ENCODE data around the gene ABHD16A. TPM values are rescaled to one million over a fixed set of nuclear protein-coding genes. Genes with fewer than 3 reads are reported as not detected.

ABHD16A gene
- 26.8 and 30.9 TPM in 2 replicates for total RNA-seq (2013; cell fraction: nucleolus; rRNA removed)
- 35.9 and 38.1 TPM in 2 replicates for total RNA-seq (2014; rRNA removed)
- total RNA-seq (2014; rRNA removed; fragmentation: Illumina TruSeq; extraction: Trizol) = 20.7 and 21.8 TPM in 2 replicates
- total RNA-seq (2021) = 33.7 and 35.6 TPM in 2 replicates
- 10.1 TPM for polyA plus RNA-seq (2011; ENCODE audit: low read depth)
- 26.1 and 32.1 TPM in 2 replicates for polyA plus RNA-seq (2011; rRNA removed)
- 37.6 and 44.3 TPM in 2 replicates for polyA plus RNA-seq (2011; cell fraction: cytosol; rRNA removed)
- polyA plus RNA-seq (2011; cell fraction: nucleus; rRNA removed) = 142 and 150 TPM in 2 replicates
- 22.0 and 24.2 TPM in 2 replicates for polyA plus RNA-seq (2012)
- 16.3 and 20.4 TPM in 2 replicates for polyA plus RNA-seq (2014; fragmentation: Illumina TruSeq; extraction: Trizol)
- 10 to 100 TPM in 1 of 2 experiments, 1 to 10 TPM in 1; 7.5 to 14.5 TPM for polyA plus RNA-seq (2014; fragmentation: Nextera tagmentation; extraction: Ambion mirVana)
- polyA plus RNA-seq (2014; rRNA removed) = 35.6 and 39.5 TPM in 2 replicates
- 10 to 100 TPM; 41.5 to 43.0 TPM for polyA plus RNA-seq (2016; fragmentation: Nextera tagmentation; extraction: Ambion mirVana)
- 40.4 and 51.1 TPM in 2 replicates for polyA minus RNA-seq (2011; rRNA and poly(A)+ RNA removed)
- polyA minus RNA-seq (2011; cell fraction: cytosol; rRNA and poly(A)+ RNA removed) = 11.7 and 16.0 TPM in 2 replicates
- polyA minus RNA-seq (2011; cell fraction: nucleus; rRNA and poly(A)+ RNA removed) = 30.1 and 41.5 TPM in 2 replicates
- percentile 82 among the genes with signal in this experiment for Bru-seq, nascent RNA
- BruChase-seq, experiment 1, labeled RNA remaining after a 6-hour chase = percentile 83 among the genes with signal in this experiment
- BruChase-seq, experiment 2, labeled RNA remaining after a 2-hour chase = percentile 80 among the genes with signal in this experiment
- long read RNA-seq, experiment 1, transcript ABHD16A-201 (20 exons, 2,103 nt) = major isoform, 41 of 47 reads
- long read RNA-seq, experiment 1, partial matches to known transcripts = 1 of 47 reads
- long read RNA-seq, experiment 1, other reads (novel, unspliced or antisense) = 4 of 47 reads
- long read RNA-seq, experiment 2, transcript ABHD16A-201 (20 exons, 2,103 nt) = major isoform, 53 of 69 reads
- long read RNA-seq, experiment 2, partial matches to known transcripts = 4 of 69 reads
- long read RNA-seq, experiment 2, other reads (novel, unspliced or antisense) = 6 of 69 reads

GRCh38 chr6:31702819-31703716 lies at the start of gene ABHD16A:
Gene ABHD16A (minus strand): TSS chr6:31703324. CDS start chr6:31703281, 43 bp downstream.
- H3K4me3 ChIP-seq = peak within 1 kb of the TSS; percentile 96
- CTCF ChIA-PET = interaction anchor here (0.5 to 1.6 kb wide), 11 partner anchors 9 to 220 kb away, joined by 3 to 10 read pairs (median 4); partner anchors contain the start of gene MSH5
- SMC1A ChIA-PET (ENCODE audit: uncharacterized antibody, unreplicated experiment) = interaction anchor here (0.6 to 3.1 kb wide), 9 partner anchors 26 to 162 kb away, joined by 3 to 18 read pairs (median 3); partner anchors contain the start of genes CLIC1, DDX39B, HSPA1B and LY6G5B
- peaks cover 9% of the 10 kb centered on the region; the same call in 1 of the 2 replicates for H3K4me1 ChIP-seq (ENCODE audit: control insufficient read depth, insufficient read depth, low read length)
- peak; percentile 95 for FAIRE-seq
- no peaks in the 10 kb centered on the region for H3K9me3 ChIP-seq (replicated peaks; ENCODE audit: control insufficient read depth, insufficient read depth, low read length)
- 1% methylated on average over 54 of the region's 54 CpGs for WGBS (ENCODE audit: insufficient coverage, insufficient replicate concordance, low lambda C conversion rate, missing lambda C conversion rate)
- H3K79me2 ChIP-seq (ENCODE audit: control insufficient read depth, insufficient read depth, low read length) = peaks cover 17% of the 10 kb centered on the region
- peak within 1 kb of the TSS; percentile 69 for H3K9ac ChIP-seq (ENCODE audit: control insufficient read depth, insufficient read depth, low read length)
- intact Hi-C loops (cut with micrococcal nuclease; ENCODE audit: unreplicated experiment) = loop anchor here (2.0 kb wide), 1 partner anchor 36 kb away; no protein-coding TSS in a partner anchor
- in situ Hi-C loops (cut with MboI) = no loop called here
- H3K27me3 ChIP-seq (replicated peaks in 1 of 2; ENCODE audit: control insufficient read depth in 2 of 2, insufficient read depth in 2 of 2, low read length in 1 of 2) = no peaks in the 10 kb centered on the region
- RAD21 ChIA-PET (ENCODE audit: unreplicated experiment) = interaction anchor here (0.7 to 1.7 kb wide), 11 partner anchors 28 to 162 kb away, joined by 3 to 8 read pairs (median 4); partner anchors contain the start of genes CLIC1, MSH5 and NEU1
- no peaks in the 10 kb centered on the region for H4K20me1 ChIP-seq (ENCODE audit: control insufficient read depth, insufficient read depth)
- DNase-seq (ENCODE audit: low read depth, low spot score) = peak; percentile 95
- ATAC-seq = peak; percentile 96
- H3K27ac ChIP-seq (ENCODE audit: control insufficient read depth, insufficient read depth) = peak within 1 kb of the TSS; percentile 91
- peak within 1 kb of the TSS; percentile 57 for H2AFZ ChIP-seq (ENCODE audit: control insufficient read depth, low read depth, low read length)
- H3K36me3 ChIP-seq (ENCODE audit: control insufficient read depth in 2 of 2, insufficient read depth in 2 of 2, low read length in 1 of 2) = peaks cover 0 to 2% of the 10 kb centered on the region in 2 experiments; a peak in 2 of 4 replicates
- BruUV-seq (replicated peaks) = no TSS peak
- POLR2A ChIA-PET = interaction anchor here (0.6 to 3.2 kb wide), 20 partner anchors 8 to 199 kb away, joined by 3 to 23 read pairs (median 3); partner anchors contain the start of genes CLIC1, DDX39B, EHMT2 and GPANK1
- peak within 1 kb of the TSS; percentile 81 for H3K4me2 ChIP-seq (ENCODE audit: control insufficient read depth, insufficient read depth)
- TF ChIP-seq SMAD1 (IDR thresholded peaks at IDR 0.05; ENCODE audit: low read depth, partially characterized antibody) = no peak
- peak in 1 of 2 experiments; percentile 94; a peak in 2 of 4 replicates for TF ChIP-seq CEBPB (IDR thresholded peaks at IDR 0.05; ENCODE audit: borderline replicate concordance in 1 of 2, low read depth in 2 of 2, low read length in 2 of 2)
- TF ChIP-seq SIX5 (IDR thresholded peaks at IDR 0.05; ENCODE audit: low read depth, low read length, severe bottlenecking) = peak; percentile 25
- peak; percentile 80; the same call in 1 of the 2 replicates for TF ChIP-seq SIN3A (IDR thresholded peaks at IDR 0.05; ENCODE audit: low read depth, low read length)
- no peak for TF ChIP-seq MYB (IDR thresholded peaks at IDR 0.05; ENCODE audit: borderline replicate concordance, low read depth, low read length)
- TF ChIP-seq E2F8 (IDR thresholded peaks at IDR 0.05; ENCODE audit: low read depth, partially characterized antibody) = no peak
- TF ChIP-seq ZBTB33 (IDR thresholded peaks at IDR 0.05) = no peak
- peak; percentile 80 for TF ChIP-seq SKIL (IDR thresholded peaks at IDR 0.05; ENCODE audit: low read depth, poor library complexity, severe bottlenecking)
